ENCODE data around the gene RNF168. TPM values are rescaled to one million over a fixed set of nuclear protein-coding genes. Genes with fewer than 3 reads are reported as not detected.
"Not testable (repeated sequence)": the region's sequence is repeated elsewhere in the genome, so short reads cannot be mapped to it uniquely, and the experiment has no call there.

The RNF168 gene
- total RNA-seq, 1 donor from 2014 or later = 24.4 TPM

GRCh38 chr3:196531418-196531817 is 27.9 kb upstream of the RNF168 start:
- no peak overlapping the region for H3K27ac Mint-ChIP-seq (ENCODE audit: unreplicated experiment)
- no peak for TF ChIP-seq CTCF (IDR thresholded peaks at IDR 0.05; ENCODE audit: partially characterized antibody, unreplicated experiment)
- H3K9me3 Mint-ChIP-seq (ENCODE audit: unreplicated experiment) = peaks cover 8% of the 10 kb centered on the region
- peaks cover 3% of the 10 kb centered on the region for H3K27me3 Mint-ChIP-seq (ENCODE audit: unreplicated experiment)
- DNase-seq = no peak
- H3K36me3 Mint-ChIP-seq (ENCODE audit: unreplicated experiment) = peaks cover 6% of the 10 kb centered on the region
- no peaks in the 10 kb centered on the region for H3K4me1 Mint-ChIP-seq (ENCODE audit: low read depth, unreplicated experiment)
- H3K4me3 Mint-ChIP-seq (ENCODE audit: unreplicated experiment) = no peak overlapping the region

DNA sequence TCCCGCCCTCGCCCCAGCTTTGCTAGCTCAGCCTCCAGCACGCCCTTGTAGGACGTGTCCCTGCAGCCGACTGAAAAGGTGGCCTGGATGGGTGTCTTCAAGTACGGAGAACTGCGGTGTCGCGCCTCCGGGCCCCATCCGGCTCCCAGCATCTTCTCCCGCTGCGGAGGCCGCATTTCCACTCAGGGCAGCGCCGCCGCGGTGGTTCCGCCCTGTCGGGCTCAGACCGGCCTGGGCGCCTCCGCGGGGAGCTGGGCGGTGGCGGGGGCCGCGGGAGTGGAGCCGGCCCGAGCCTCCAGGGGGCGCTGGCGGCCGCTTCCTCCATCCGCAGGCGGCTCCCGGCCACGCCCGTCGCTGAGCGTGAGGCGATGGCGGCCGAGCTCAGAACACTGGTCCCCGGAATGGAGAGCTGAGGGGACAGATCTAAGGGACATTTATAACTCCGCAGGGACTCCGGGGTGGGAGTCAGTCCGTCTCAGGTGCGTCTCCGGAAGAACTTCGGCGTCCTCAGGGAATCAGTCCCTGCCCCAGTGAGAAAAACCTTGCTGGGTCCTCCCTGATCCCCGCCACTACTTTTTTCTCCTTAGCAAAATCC is 25.2 kb upstream of the RNF168 start:
- H3K36me3 Mint-ChIP-seq (ENCODE audit: unreplicated experiment) = peaks cover 11% of the 10 kb centered on the region
- H3K4me3 Mint-ChIP-seq (ENCODE audit: unreplicated experiment) = no peak overlapping the region
- no peaks in the 10 kb centered on the region for H3K4me1 Mint-ChIP-seq (ENCODE audit: low read depth, unreplicated experiment)
- peaks cover 5% of the 10 kb centered on the region for H3K27me3 Mint-ChIP-seq (ENCODE audit: unreplicated experiment)
- TF ChIP-seq CTCF (IDR thresholded peaks at IDR 0.05; ENCODE audit: partially characterized antibody, unreplicated experiment) = peak; percentile 78
- H3K27ac Mint-ChIP-seq (ENCODE audit: unreplicated experiment) = no peak overlapping the region
- peaks cover 8% of the 10 kb centered on the region for H3K9me3 Mint-ChIP-seq (ENCODE audit: unreplicated experiment)
- DNase-seq = peak; percentile 82

DNA sequence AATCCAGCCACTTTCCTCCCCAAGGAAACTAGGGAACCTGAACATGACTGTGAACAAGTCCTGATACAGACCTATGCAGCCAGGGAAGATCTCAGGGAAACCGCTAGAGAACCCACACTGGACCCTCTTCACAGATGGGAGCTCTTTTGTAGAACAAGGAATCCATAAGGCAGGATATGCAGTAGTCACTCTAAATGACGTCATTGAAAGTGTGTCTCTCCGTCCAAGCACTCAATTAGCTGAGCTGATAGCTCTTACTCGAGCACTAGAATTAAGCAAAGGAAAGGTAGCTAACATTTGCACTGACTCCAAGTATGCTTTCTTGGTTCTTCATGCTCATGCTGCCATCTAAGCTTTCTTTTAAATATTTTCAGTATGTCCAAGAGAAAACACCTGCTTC is 21.6 kb upstream of the RNF168 start:
- Mint-ChIP-seq H3K4me1 (ENCODE audit: low read depth, unreplicated experiment) (no peaks in the 10 kb centered on the region), H3K27me3 (ENCODE audit: unreplicated experiment) (peaks cover 2% of the 10 kb centered on the region), H3K27ac (ENCODE audit: unreplicated experiment) (no peak overlapping the region), H3K36me3 (ENCODE audit: unreplicated experiment) (peaks cover 19% of the 10 kb centered on the region), H3K4me3 (ENCODE audit: unreplicated experiment) (no peak overlapping the region), H3K9me3 (ENCODE audit: unreplicated experiment) (peaks cover 12% of the 10 kb centered on the region)
- no peak for TF ChIP-seq CTCF (IDR thresholded peaks at IDR 0.05; ENCODE audit: partially characterized antibody, unreplicated experiment)
- no peak for DNase-seq

DNA sequence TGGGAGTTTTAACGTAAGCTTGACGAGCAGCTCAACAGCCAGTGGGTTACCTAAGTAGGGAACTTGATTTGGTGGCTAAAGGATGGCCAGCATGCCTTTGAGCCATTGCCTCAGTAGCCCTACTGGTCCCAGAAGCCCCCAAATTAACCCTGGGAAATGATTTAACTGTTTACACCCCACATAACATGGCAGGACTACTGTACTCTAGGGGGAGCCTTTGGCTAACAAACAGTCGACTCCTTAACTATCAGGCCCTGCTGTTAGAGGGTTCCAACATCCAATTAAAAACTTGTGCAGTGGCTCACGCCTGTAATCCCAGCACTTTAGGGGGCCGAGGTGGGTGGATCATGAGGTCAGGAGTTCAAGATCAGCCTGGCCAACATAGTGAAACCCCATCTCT is 21.0 kb upstream of the RNF168 start:
- no peak overlapping the region for H3K27ac Mint-ChIP-seq (ENCODE audit: unreplicated experiment)
- DNase-seq = no peak
- no peak overlapping the region for H3K4me3 Mint-ChIP-seq (ENCODE audit: unreplicated experiment)
- peaks cover 25% of the 10 kb centered on the region for H3K36me3 Mint-ChIP-seq (ENCODE audit: unreplicated experiment)
- TF ChIP-seq CTCF (IDR thresholded peaks at IDR 0.05; ENCODE audit: partially characterized antibody, unreplicated experiment) = no peak
- H3K4me1 Mint-ChIP-seq (ENCODE audit: low read depth, unreplicated experiment) = no peaks in the 10 kb centered on the region
- H3K9me3 Mint-ChIP-seq (ENCODE audit: unreplicated experiment) = peaks cover 14% of the 10 kb centered on the region
- peaks cover 2% of the 10 kb centered on the region for H3K27me3 Mint-ChIP-seq (ENCODE audit: unreplicated experiment)

- Mint-ChIP-seq H3K4me3 (ENCODE audit: unreplicated experiment) (no peak overlapping the region), H3K4me1 (ENCODE audit: low read depth, unreplicated experiment) (no peaks in the 10 kb centered on the region), H3K27me3 (ENCODE audit: unreplicated experiment) (peaks cover 2% of the 10 kb centered on the region), H3K36me3 (ENCODE audit: unreplicated experiment) (peaks cover 31% of the 10 kb centered on the region), H3K9me3 (ENCODE audit: unreplicated experiment) (peaks cover 18% of the 10 kb centered on the region), H3K27ac (ENCODE audit: unreplicated experiment) (no peak overlapping the region)
- no peak for TF ChIP-seq CTCF (IDR thresholded peaks at IDR 0.05; ENCODE audit: partially characterized antibody, unreplicated experiment)
- no peak for DNase-seq
These were observed 20.3 kb upstream of the RNF168 start for GRCh38 chr3:196523841-196524240.

DNA sequence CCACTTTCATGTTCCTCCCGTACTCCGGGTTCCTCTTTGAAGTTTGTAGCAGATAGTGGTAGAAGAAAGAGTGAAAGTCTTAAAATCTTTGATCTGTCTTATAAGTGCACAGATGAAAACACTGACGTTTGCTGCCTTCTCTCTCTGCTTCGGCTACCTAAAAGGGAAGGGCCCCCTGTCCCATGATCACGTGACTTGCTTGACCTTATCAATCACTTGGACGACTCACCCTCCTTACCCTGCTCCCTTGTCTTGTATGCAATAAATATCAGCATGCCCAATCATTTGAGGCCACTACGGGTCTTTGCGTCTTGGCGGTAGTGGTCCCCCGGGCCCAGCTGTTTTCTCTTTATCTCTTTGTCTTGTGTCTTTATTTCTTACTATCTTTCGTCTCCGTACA is 17.7 kb upstream of the RNF168 start:
- DNase-seq; H3K27me3 Mint-ChIP-seq (ENCODE audit: unreplicated experiment); H3K27ac Mint-ChIP-seq (ENCODE audit: unreplicated experiment); H3K4me1 Mint-ChIP-seq (ENCODE audit: low read depth, unreplicated experiment); H3K4me3 Mint-ChIP-seq (ENCODE audit: unreplicated experiment): not testable (repeated sequence)
- H3K9me3 Mint-ChIP-seq (ENCODE audit: unreplicated experiment) = peaks cover 19% of the 10 kb centered on the region
- peaks cover 36% of the 10 kb centered on the region for H3K36me3 Mint-ChIP-seq (ENCODE audit: unreplicated experiment)
